ENCODE measurements around the gene TSHZ2. TPM values are rescaled to one million over a fixed set of nuclear protein-coding genes. Genes with fewer than 3 reads are reported as not detected.

The TSHZ2 gene
- total and polyA plus RNA-seq, 2 experiments from 2014 or later: 10.4 to 32.0 TPM

GRCh38 chr20:53068241-53068640 lies 96.1 kb downstream of the TSHZ2 start:
- Histone ChIP-seq H3K4me3 (no peak overlapping the region), H3K27ac (no peak overlapping the region), H3K27me3 (no peaks in the 10 kb centered on the region), H3K9me3 (ENCODE audit: low read depth) (no peaks in the 10 kb centered on the region), H3K36me3 (no peaks in the 10 kb centered on the region), H3K4me1 (ENCODE audit: low read depth) (peaks cover 21% of the 10 kb centered on the region)
- DNase-seq (ENCODE audit: low read depth in 1 of 2, low spot score in 1 of 2): no peak
- TF ChIP-seq, protein P1, sequence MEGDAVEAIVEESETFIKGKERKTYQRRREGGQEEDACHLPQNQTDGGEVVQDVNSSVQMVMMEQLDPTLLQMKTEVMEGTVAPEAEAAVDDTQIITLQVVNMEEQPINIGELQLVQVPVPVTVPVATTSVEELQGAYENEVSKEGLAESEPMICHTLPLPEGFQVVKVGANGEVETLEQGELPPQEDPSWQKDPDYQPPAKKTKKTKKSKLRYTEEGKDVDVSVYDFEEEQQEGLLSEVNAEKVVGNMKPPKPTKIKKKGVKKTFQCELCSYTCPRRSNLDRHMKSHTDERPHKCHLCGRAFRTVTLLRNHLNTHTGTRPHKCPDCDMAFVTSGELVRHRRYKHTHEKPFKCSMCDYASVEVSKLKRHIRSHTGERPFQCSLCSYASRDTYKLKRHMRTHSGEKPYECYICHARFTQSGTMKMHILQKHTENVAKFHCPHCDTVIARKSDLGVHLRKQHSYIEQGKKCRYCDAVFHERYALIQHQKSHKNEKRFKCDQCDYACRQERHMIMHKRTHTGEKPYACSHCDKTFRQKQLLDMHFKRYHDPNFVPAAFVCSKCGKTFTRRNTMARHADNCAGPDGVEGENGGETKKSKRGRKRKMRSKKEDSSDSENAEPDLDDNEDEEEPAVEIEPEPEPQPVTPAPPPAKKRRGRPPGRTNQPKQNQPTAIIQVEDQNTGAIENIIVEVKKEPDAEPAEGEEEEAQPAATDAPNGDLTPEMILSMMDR (IDR thresholded peaks at IDR 0.05; ENCODE audit: low read depth, low read length): no peak

GRCh38 chr20:53069132-53069531 lies 97.0 kb downstream of the TSHZ2 start:
- no peak for DNase-seq (ENCODE audit: low read depth in 1 of 2, low spot score in 1 of 2)
- TF ChIP-seq, protein P1 (IDR thresholded peaks at IDR 0.05; ENCODE audit: low read depth, low read length): no peak
- H3K4me1 ChIP-seq (ENCODE audit: low read depth): peaks cover 21% of the 10 kb centered on the region

GRCh38 chr20:53070224-53070623 lies 98.1 kb downstream of the TSHZ2 start:
- Histone ChIP-seq H3K4me3 (no peak overlapping the region), H3K36me3 (no peaks in the 10 kb centered on the region), H3K4me1 (ENCODE audit: low read depth) (peaks cover 24% of the 10 kb centered on the region), H3K27ac (no peak overlapping the region), H3K27me3 (no peaks in the 10 kb centered on the region), H3K9me3 (ENCODE audit: low read depth) (no peaks in the 10 kb centered on the region)
- TF ChIP-seq, protein P1 (IDR thresholded peaks at IDR 0.05; ENCODE audit: low read depth, low read length): no peak
- no peak for DNase-seq (ENCODE audit: low read depth in 1 of 2, low spot score in 1 of 2)

More at GRCh38 chr20:53069132-53069531, 97.0 kb downstream of the TSHZ2 start:
- no peaks in the 10 kb centered on the region for H3K27me3 ChIP-seq
- no peak overlapping the region for H3K4me3 ChIP-seq
- H3K27ac ChIP-seq: no peak overlapping the region
- H3K36me3 ChIP-seq: no peaks in the 10 kb centered on the region
- no peaks in the 10 kb centered on the region for H3K9me3 ChIP-seq (ENCODE audit: low read depth)

- Histone ChIP-seq H3K9me3 (ENCODE audit: low read depth) (no peaks in the 10 kb centered on the region), H3K36me3 (no peaks in the 10 kb centered on the region), H3K4me3 (no peak overlapping the region), H3K27ac (no peak overlapping the region), H3K27me3 (no peaks in the 10 kb centered on the region), H3K4me1 (ENCODE audit: low read depth) (peaks cover 30% of the 10 kb centered on the region)
- TF ChIP-seq, protein P1 (IDR thresholded peaks at IDR 0.05; ENCODE audit: low read depth, low read length): no peak
- no peak for DNase-seq (ENCODE audit: low read depth in 1 of 2, low spot score in 1 of 2)
Observed at GRCh38 chr20:53070706-53071392, 98.7 kb downstream of the TSHZ2 start.

- Histone ChIP-seq H3K4me3 (no peak overlapping the region), H3K36me3 (no peaks in the 10 kb centered on the region), H3K27ac (no peak overlapping the region), H3K9me3 (ENCODE audit: low read depth) (no peaks in the 10 kb centered on the region), H3K4me1 (ENCODE audit: low read depth) (peaks cover 31% of the 10 kb centered on the region), H3K27me3 (no peaks in the 10 kb centered on the region)
- DNase-seq (ENCODE audit: low read depth in 1 of 2, low spot score in 1 of 2): no peak
- TF ChIP-seq, protein P1 (IDR thresholded peaks at IDR 0.05; ENCODE audit: low read depth, low read length): no peak
Observed at GRCh38 chr20:53071833-53072232, 99.7 kb downstream of the TSHZ2 start.

Measured in cardiac muscle cell (in vitro differentiated cells and primary cell).